Measurements from ENCODE around the gene RPUSD3.
"Not testable (repeated sequence)": the region's sequence is repeated elsewhere in the genome, so short reads cannot be mapped to it uniquely, and the experiment has no call there.

Gene RPUSD3

GRCh38 chr3:9876255-9876654, 32.4 kb upstream of the RPUSD3 start:
- not testable (repeated sequence) for H3K9me3 Mint-ChIP-seq; DNase-seq; H3K4me3 Mint-ChIP-seq; H3K27me3 Mint-ChIP-seq; H3K4me1 Mint-ChIP-seq (ENCODE audit: low read depth); H3K36me3 Mint-ChIP-seq (ENCODE audit: low read depth); H3K27ac Mint-ChIP-seq

GRCh38 chr3:9875448-9875847, 31.6 kb upstream of the RPUSD3 start:
- Mint-ChIP-seq H3K4me1 (ENCODE audit: low read depth) (no peaks in the 10 kb centered on the region), H3K36me3 (ENCODE audit: low read depth) (no peaks in the 10 kb centered on the region), H3K4me3 (no peak overlapping the region), H3K27me3 (no peaks in the 10 kb centered on the region), H3K9me3 (no peaks in the 10 kb centered on the region), H3K27ac (no peak overlapping the region)
- no peak for DNase-seq

DNA sequence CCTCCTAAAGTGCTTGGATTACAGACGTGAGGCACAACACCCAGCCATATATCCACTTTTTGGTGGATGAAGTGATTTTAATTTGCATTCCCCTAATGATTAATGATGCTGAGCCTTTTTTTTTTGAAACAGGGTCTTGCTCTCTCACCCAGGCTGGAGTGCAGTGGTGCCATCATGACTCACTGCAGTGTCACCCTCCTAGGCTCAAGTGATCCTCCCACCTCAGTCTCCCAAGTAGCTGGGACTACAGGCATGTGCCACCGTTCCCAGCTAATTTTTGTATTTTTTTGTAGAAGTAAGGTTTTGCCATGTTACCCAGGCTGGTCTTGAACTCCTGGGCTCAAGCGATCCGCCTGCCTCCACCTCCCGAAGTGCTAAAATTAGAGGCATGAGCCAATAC, 28.3 kb upstream of the RPUSD3 start:
- H3K27me3 Mint-ChIP-seq; H3K36me3 Mint-ChIP-seq (ENCODE audit: low read depth); H3K4me1 Mint-ChIP-seq (ENCODE audit: low read depth); DNase-seq; H3K4me3 Mint-ChIP-seq; H3K9me3 Mint-ChIP-seq; H3K27ac Mint-ChIP-seq: not testable (repeated sequence)

GRCh38 chr3:9870978-9871377, 27.2 kb upstream of the RPUSD3 start:
- Mint-ChIP-seq H3K4me3 (no peak overlapping the region), H3K27me3 (no peaks in the 10 kb centered on the region), H3K9me3 (no peaks in the 10 kb centered on the region), H3K36me3 (ENCODE audit: low read depth) (no peaks in the 10 kb centered on the region), H3K4me1 (ENCODE audit: low read depth) (no peaks in the 10 kb centered on the region), H3K27ac (no peak overlapping the region)
- no peak for DNase-seq

DNA sequence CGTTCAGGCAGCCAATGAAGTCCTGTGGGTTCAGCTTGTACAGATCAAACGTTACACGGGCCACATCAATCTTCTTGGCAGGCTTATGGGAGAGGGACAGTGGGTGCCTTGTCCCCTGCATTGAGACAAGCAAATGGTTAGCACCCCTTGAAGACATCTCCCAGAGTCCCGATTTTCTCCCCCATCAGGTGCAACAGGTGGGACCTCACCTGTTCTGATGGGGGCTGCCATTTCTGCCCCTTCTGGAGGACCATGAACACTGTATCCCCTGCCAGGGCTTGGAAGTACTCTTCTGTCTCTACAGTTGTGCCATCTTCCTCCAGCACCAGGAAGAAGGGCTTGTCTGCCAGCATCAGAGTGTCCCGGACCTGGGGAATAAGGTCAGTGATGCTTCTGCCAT, 26.1 kb upstream of the RPUSD3 start:
- H3K4me3 Mint-ChIP-seq = no peak overlapping the region
- no peak overlapping the region for H3K27ac Mint-ChIP-seq
- H3K36me3 Mint-ChIP-seq (ENCODE audit: low read depth) = no peaks in the 10 kb centered on the region
- no peak for DNase-seq
- no peaks in the 10 kb centered on the region for H3K27me3 Mint-ChIP-seq
- no peaks in the 10 kb centered on the region for H3K4me1 Mint-ChIP-seq (ENCODE audit: low read depth)
- no peaks in the 10 kb centered on the region for H3K9me3 Mint-ChIP-seq

GRCh38 chr3:9867106-9867505, 23.3 kb upstream of the RPUSD3 start:
- no peak overlapping the region for H3K4me3 Mint-ChIP-seq
- no peaks in the 10 kb centered on the region for H3K36me3 Mint-ChIP-seq (ENCODE audit: low read depth)
- no peaks in the 10 kb centered on the region for H3K9me3 Mint-ChIP-seq
- peaks cover 7% of the 10 kb centered on the region for H3K27me3 Mint-ChIP-seq
- H3K27ac Mint-ChIP-seq = no peak overlapping the region
- H3K4me1 Mint-ChIP-seq (ENCODE audit: low read depth) = peaks cover 2% of the 10 kb centered on the region
- no peak for DNase-seq

- Mint-ChIP-seq H3K27ac (no peak overlapping the region), H3K9me3 (no peaks in the 10 kb centered on the region), H3K4me1 (ENCODE audit: low read depth) (peaks cover 2% of the 10 kb centered on the region), H3K4me3 (no peak overlapping the region), H3K27me3 (peaks cover 11% of the 10 kb centered on the region), H3K36me3 (ENCODE audit: low read depth) (no peaks in the 10 kb centered on the region)
- DNase-seq = no peak
These were observed 22.8 kb upstream of the RPUSD3 start for GRCh38 chr3:9866639-9867038.

GRCh38 chr3:9865125-9865637, 21.4 kb upstream of the RPUSD3 start:
- peaks cover 11% of the 10 kb centered on the region for H3K27me3 Mint-ChIP-seq
- DNase-seq; H3K9me3 Mint-ChIP-seq; H3K4me3 Mint-ChIP-seq; H3K4me1 Mint-ChIP-seq (ENCODE audit: low read depth); H3K36me3 Mint-ChIP-seq (ENCODE audit: low read depth); H3K27ac Mint-ChIP-seq: not testable (repeated sequence)

DNA sequence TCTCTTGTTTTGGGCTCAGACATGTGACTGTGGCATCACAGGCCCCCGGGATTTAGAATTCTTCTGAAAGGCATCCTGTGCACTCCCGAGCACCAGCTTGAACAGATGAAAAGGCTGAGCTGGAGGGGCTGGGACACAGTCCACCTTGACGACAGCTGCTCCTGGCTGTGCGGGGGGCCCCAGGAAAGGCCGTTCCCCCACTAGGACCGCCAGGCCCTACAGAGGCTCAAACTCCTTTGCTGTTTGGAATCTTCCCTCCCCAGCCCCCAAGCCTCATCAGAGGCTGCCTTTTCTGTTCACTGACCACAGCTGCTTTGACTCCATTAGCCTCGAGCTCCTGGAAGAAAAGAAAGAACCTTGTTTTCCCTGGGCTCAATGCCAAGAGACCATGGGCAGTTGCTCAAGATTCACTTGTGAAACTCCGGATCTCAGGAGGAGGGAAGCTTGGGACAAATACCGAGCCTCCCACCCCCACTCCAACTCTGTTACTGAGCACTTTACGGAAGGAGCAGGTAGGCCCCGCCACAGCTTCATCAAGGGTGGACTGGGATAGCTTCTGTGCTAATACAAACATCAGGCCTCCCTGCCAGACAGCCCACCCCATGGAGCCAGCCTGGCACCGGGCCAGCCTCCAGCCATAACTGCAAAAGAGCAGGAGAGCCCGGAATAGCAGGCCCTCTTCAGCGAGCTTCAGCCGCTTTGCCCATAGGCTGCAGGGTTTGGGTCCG, 20.6 kb upstream of the RPUSD3 start:
- Mint-ChIP-seq H3K4me3 (no peak overlapping the region), H3K27me3 (peaks cover 11% of the 10 kb centered on the region), H3K36me3 (ENCODE audit: low read depth) (no peaks in the 10 kb centered on the region), H3K4me1 (ENCODE audit: low read depth) (peaks cover 2% of the 10 kb centered on the region), H3K9me3 (no peaks in the 10 kb centered on the region), H3K27ac (no peak overlapping the region)
- no peak for DNase-seq

GRCh38 chr3:9863058-9863772, 19.4 kb upstream of the RPUSD3 start:
- Mint-ChIP-seq H3K27ac (no peak overlapping the region), H3K27me3 (peaks cover 11% of the 10 kb centered on the region), H3K4me3 (no peak overlapping the region), H3K9me3 (no peaks in the 10 kb centered on the region), H3K4me1 (ENCODE audit: low read depth) (peaks cover 2% of the 10 kb centered on the region), H3K36me3 (ENCODE audit: low read depth) (no peaks in the 10 kb centered on the region)
- no peak for DNase-seq

DNA sequence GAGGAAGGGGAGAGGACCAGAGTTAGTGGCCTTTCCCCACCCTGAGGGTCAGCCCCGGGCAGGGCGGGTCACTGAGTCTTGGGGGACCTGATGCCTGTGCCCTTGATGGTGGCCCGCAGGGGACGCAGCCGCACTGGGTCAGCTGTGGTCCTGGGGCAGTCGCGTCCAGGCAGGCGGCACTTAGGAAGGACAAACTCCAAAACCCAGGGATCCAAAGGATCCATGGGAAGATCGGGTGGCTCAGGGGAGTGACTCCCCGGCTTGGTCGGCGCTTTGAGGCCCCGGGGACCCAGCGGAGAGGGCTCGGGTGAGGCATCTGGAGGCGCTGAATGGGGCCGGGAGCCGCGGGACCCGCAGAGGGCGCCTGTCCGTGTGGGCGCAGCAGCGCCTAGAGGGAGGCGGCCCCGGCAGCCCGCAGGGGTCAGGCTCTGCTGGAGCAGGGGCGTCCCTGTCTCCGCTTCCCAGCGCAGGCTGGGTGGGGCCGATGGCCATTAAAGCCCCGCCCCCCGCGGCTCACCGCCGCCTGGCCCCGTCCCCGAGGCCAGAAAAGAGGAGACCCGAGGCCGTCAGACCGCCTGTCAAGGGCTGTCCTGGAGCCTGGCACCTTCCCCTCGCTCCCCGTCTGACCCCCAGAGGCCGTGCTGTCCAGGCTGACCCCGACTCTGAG, 18.7 kb upstream of the RPUSD3 start:
- H3K9me3 Mint-ChIP-seq = no peaks in the 10 kb centered on the region

DNA sequence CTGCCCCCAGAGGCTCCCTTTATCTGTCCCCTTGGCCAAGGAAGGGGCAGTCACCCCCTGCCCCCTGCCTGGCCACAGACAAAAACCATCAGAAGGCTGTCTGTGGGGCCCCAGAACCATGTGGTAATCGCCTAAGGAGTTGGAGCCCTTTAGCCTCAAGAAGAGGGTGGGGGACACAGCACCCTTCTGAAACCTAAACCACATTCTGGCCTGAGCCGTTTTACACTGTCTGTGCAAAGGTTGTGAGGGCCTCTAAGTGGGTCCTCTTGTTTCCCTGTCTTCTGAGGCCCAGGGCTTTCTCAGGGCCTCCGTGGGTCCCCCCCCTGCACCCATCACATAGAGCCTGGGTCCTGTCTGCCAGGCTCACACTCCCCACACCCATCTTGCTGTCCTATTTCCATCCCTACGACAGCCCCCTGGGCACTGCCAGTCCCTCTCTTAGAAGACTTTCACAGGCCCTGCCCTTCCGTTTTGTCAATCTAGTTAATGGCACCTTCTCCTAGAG, 17.9 kb upstream of the RPUSD3 start:
- peaks cover 11% of the 10 kb centered on the region for H3K27me3 Mint-ChIP-seq
- H3K9me3 Mint-ChIP-seq = no peaks in the 10 kb centered on the region
- no peaks in the 10 kb centered on the region for H3K36me3 Mint-ChIP-seq (ENCODE audit: low read depth)
- H3K4me1 Mint-ChIP-seq (ENCODE audit: low read depth) = peaks cover 2% of the 10 kb centered on the region
- H3K4me3 Mint-ChIP-seq = no peak overlapping the region
- H3K27ac Mint-ChIP-seq = no peak overlapping the region
- DNase-seq = no peak

More for the DNA sequence above, 18.7 kb upstream of the RPUSD3 start:
- Mint-ChIP-seq H3K27ac (no peak overlapping the region), H3K4me3 (peak overlapping the region; percentile 12), H3K36me3 (ENCODE audit: low read depth) (no peaks in the 10 kb centered on the region), H3K4me1 (ENCODE audit: low read depth) (peaks cover 2% of the 10 kb centered on the region), H3K27me3 (peaks cover 11% of the 10 kb centered on the region)
- peak; percentile 59 for DNase-seq

DNA sequence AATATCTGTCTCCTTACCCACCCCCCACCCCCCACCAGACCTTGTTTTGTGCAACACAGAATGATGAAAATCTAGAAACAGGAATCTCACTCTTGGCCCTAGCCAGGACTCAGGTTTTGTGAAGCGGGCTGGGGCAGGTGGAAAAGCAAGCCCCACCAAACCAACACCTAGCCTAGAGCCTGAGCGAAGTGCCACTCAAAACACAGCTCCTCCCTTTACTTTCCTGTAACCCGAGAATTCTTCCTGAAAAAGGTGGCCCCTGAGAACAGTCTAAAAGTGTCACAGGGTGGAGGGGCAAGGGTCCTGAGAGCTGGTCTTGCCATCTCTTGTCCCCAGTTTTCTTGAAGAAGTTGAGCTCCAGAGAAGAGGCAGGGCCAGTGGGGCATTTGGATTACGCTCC, 17.4 kb upstream of the RPUSD3 start:
- Mint-ChIP-seq H3K9me3 (no peaks in the 10 kb centered on the region), H3K27ac (no peak overlapping the region), H3K4me1 (ENCODE audit: low read depth) (peaks cover 2% of the 10 kb centered on the region), H3K4me3 (no peak overlapping the region), H3K36me3 (ENCODE audit: low read depth) (no peaks in the 10 kb centered on the region), H3K27me3 (peaks cover 11% of the 10 kb centered on the region)
- no peak for DNase-seq

- Mint-ChIP-seq H3K9me3 (no peaks in the 10 kb centered on the region), H3K36me3 (ENCODE audit: low read depth) (no peaks in the 10 kb centered on the region), H3K4me3 (no peak overlapping the region), H3K27me3 (peaks cover 11% of the 10 kb centered on the region), H3K27ac (no peak overlapping the region), H3K4me1 (ENCODE audit: low read depth) (peaks cover 2% of the 10 kb centered on the region)
- no peak for DNase-seq
These were observed 15.8 kb upstream of the RPUSD3 start for GRCh38 chr3:9859530-9860025.
